H9 (cell line): ENCODE data around the gene SLC25A18. TPM values are rescaled to one million over a fixed set of nuclear protein-coding genes. Genes with fewer than 3 reads are reported as not detected.

Experiments
- DNase-seq: peaks from one replicate; pipeline ENCODE4 v3.0.0-alpha.2; 2017
- H2AFZ ChIP-seq: one replicate; pipeline ENCODE4 v1.6.1; 2013; ENCODE audit warnings: mild to moderate bottlenecking, low read length, control low read depth, moderate library complexity
- H2AK5ac ChIP-seq: 2 replicates; pipeline ENCODE4 v1.6.1; 2013; ENCODE audit warnings: low read length, control low read depth, mixed read lengths; ENCODE audit not compliant: insufficient read length
- H2BK120ac ChIP-seq: one replicate; pipeline ENCODE4 v1.6.1; 2013; ENCODE audit warnings: low read depth, mild to moderate bottlenecking, low read length, control low read depth, inconsistent platforms; ENCODE audit not compliant: poor library complexity, severe bottlenecking
- H2BK12ac ChIP-seq: 2 replicates; pipeline ENCODE4 v1.6.1; 2013; ENCODE audit warnings: low read length, control low read depth, mixed read lengths, low read depth; ENCODE audit not compliant: insufficient read length
- H2BK15ac ChIP-seq: 2 replicates; pipeline ENCODE4 v1.6.1; 2013; ENCODE audit warnings: low read depth, low read length, control low read depth
- H2BK20ac ChIP-seq: one replicate; pipeline ENCODE4 v1.6.1; 2013; ENCODE audit warnings: low read depth, mild to moderate bottlenecking, low read length, control low read depth, inconsistent platforms; ENCODE audit not compliant: poor library complexity, severe bottlenecking
- H2BK5ac ChIP-seq: 2 replicates; pipeline ENCODE4 v1.6.1; 2013; ENCODE audit warnings: low read length, control low read depth, mixed read lengths; ENCODE audit not compliant: insufficient read length
- H3K14ac ChIP-seq: 2 replicates; pipeline ENCODE4 v1.6.1; 2013; ENCODE audit warnings: low read length, control low read depth; ENCODE audit not compliant: insufficient read depth
- H3K18ac ChIP-seq: 2 replicates; pipeline ENCODE4 v1.6.1; 2013; ENCODE audit warnings: low read depth, mild to moderate bottlenecking, mixed read lengths, low read length, control low read depth; ENCODE audit not compliant: insufficient read length
- H3K23ac ChIP-seq: 2 replicates; pipeline ENCODE4 v1.6.1; 2013; ENCODE audit warnings: low read length, control low read depth, mixed read lengths, low read depth; ENCODE audit not compliant: insufficient read length
- H3K23me2 ChIP-seq: 2 replicates; pipeline ENCODE4 v1.6.1; 2013; ENCODE audit warnings: low read depth, mild to moderate bottlenecking, mixed read lengths, low read length, control low read depth; ENCODE audit not compliant: insufficient read length, poor library complexity, severe bottlenecking
- H3K27ac ChIP-seq: 2 replicates; pipeline ENCODE4 v1.5.1; 2013; ENCODE audit warnings: low read length, control low read depth, mixed read lengths, low read depth; ENCODE audit not compliant: insufficient read length
- H3K27me3 ChIP-seq: 2 replicates; pipeline ENCODE4 v1.6.1; 2013; ENCODE audit warnings: low read length, control low read depth, inconsistent platforms; ENCODE audit not compliant: insufficient read depth
- H3K4ac ChIP-seq: 2 replicates; pipeline ENCODE4 v1.6.1; 2013; ENCODE audit warnings: low read depth, mild to moderate bottlenecking, control low read depth, inconsistent platforms, low read length, moderate library complexity
- H3K4me1 ChIP-seq: 2 replicates; pipeline ENCODE4 v1.6.1; 2013; ENCODE audit warnings: low read length, control low read depth, inconsistent platforms; ENCODE audit not compliant: insufficient read depth
- H3K4me2 ChIP-seq: 2 replicates; pipeline ENCODE4 v1.6.1; 2013; ENCODE audit warnings: low read length, control low read depth, mixed read lengths; ENCODE audit not compliant: insufficient read length, insufficient read depth
- H3K56ac ChIP-seq: 2 replicates; pipeline ENCODE4 v1.6.1; 2013; ENCODE audit warnings: low read depth, mild to moderate bottlenecking, mixed read lengths, low read length, control low read depth; ENCODE audit not compliant: insufficient read length
- H3K79me1 ChIP-seq: 2 replicates; pipeline ENCODE4 v1.6.1; 2013; ENCODE audit warnings: low read depth, mild to moderate bottlenecking, moderate library complexity, low read length, control low read depth, inconsistent platforms; ENCODE audit not compliant: insufficient read depth, poor library complexity, severe bottlenecking
- H3K79me2 ChIP-seq: 2 replicates; pipeline ENCODE4 v1.6.1; 2013; ENCODE audit warnings: low read length, control low read depth, inconsistent platforms; ENCODE audit not compliant: insufficient read depth
- H3K9ac ChIP-seq: 2 replicates; pipeline ENCODE4 v1.6.1; 2013; ENCODE audit warnings: low read length, control low read depth, mixed read lengths; ENCODE audit not compliant: insufficient read length; ENCODE audit errors: extremely low read depth
- H3K9me3 ChIP-seq: one replicate; pipeline ENCODE4 v1.6.1; 2013; ENCODE audit warnings: low read depth, low read length, inconsistent platforms; ENCODE audit not compliant: control insufficient read depth
- H3T11ph ChIP-seq: one replicate; pipeline ENCODE4 v1.6.1; 2013; ENCODE audit warnings: mild to moderate bottlenecking, low read length, control low read depth, inconsistent platforms
- H4K20me1 ChIP-seq: one replicate; pipeline ENCODE4 v1.6.1; 2013; ENCODE audit not compliant: control insufficient read depth, insufficient read length, insufficient read depth
- H4K5ac ChIP-seq: 2 replicates; pipeline ENCODE4 v1.6.1; 2013; ENCODE audit warnings: low read depth, mild to moderate bottlenecking, mixed read lengths, low read length, control low read depth; ENCODE audit not compliant: insufficient read length
- H4K8ac ChIP-seq: replicated peaks from 2 replicates; pipeline ENCODE4 v1.6.1; 2013; ENCODE audit warnings: low read length, control low read depth, mixed read lengths, low read depth; ENCODE audit not compliant: insufficient read length
- H4K91ac ChIP-seq: 2 replicates; pipeline ENCODE4 v1.6.1; 2013; ENCODE audit warnings: low read depth, mild to moderate bottlenecking, moderate library complexity, mixed read lengths, low read length, control low read depth; ENCODE audit not compliant: insufficient read length
- H3K27ac Mint-ChIP-seq, 3 experiments: 2 replicates in 2 of 3; 3 replicates in 1 of 3; pipeline ENCODE4 v1.8.0; 2020 to 2021; ENCODE audit warnings: mixed read lengths in 3 of 3, mild to moderate bottlenecking in 1 of 3, moderate library complexity in 1 of 3
- H3K27me3 Mint-ChIP-seq: 2 replicates; pipeline ENCODE4 v1.8.0; 2021; ENCODE audit warnings: low read depth, mild to moderate bottlenecking, moderate library complexity, mixed read lengths
- H3K36me3 Mint-ChIP-seq, 3 experiments: 2 replicates in 2 of 3; 3 replicates in 1 of 3; pipeline ENCODE4 v1.8.0; 2020 to 2021; ENCODE audit warnings: low read depth in 3 of 3, mixed read lengths in 3 of 3; ENCODE audit not compliant: insufficient read depth in 1 of 3
- H3K4me1 Mint-ChIP-seq, 2 experiments: 2 replicates each; pipeline ENCODE4 v1.8.0; 2020; ENCODE audit warnings: mixed read lengths in 2 of 2
- H3K4me3 Mint-ChIP-seq, 2 experiments: 2 replicates in 1 of 2; 3 replicates in 1 of 2; pipeline ENCODE4 v1.8.0; 2020 to 2021; ENCODE audit warnings: mild to moderate bottlenecking in 2 of 2, mixed read lengths in 2 of 2, moderate library complexity in 1 of 2
- H3K9me3 Mint-ChIP-seq, 2 experiments: 2 replicates in 1 of 2; 3 replicates in 1 of 2; pipeline ENCODE4 v1.8.0; 2020; ENCODE audit warnings: mild to moderate bottlenecking in 2 of 2, mixed read lengths in 2 of 2, moderate library complexity in 1 of 2
- CTCF ChIP-seq: fragments of 200-600 bp; sonication (generic); conservative IDR thresholded peaks from 3 replicates; pipeline ENCODE4 v1.8.0; 2021; ENCODE audit warnings: antibody characterized with exemption, mild to moderate bottlenecking
- WGBS: extraction: QIAGEN DNeasy Blood & Tissue Kit; methylation state at CpG from one replicate; pipeline ENCODE4 v1.1.7; 2013; ENCODE audit warnings: missing lambda C conversion rate, low lambda C conversion rate, mixed read lengths; ENCODE audit not compliant: insufficient read length; ENCODE audit errors: extremely low coverage; 5-methylcytosine and 5-hydroxymethylcytosine counted together
- total RNA-seq: library from RNA; stranded (reverse); gene quantifications from 2 replicates; pipeline ENCODE4 v1.2.1, GENCODE V29; 2021

SLC25A18 gene
- total RNA-seq, 1 experiment from 2014 or later: 2.3 TPM

GRCh38 chr22:17513612-17514011, 49.7 kb upstream of the SLC25A18 start:
- peak overlapping the region in 1 of 3 experiments; percentile 15; a peak in 1 of 7 replicates for H3K27ac Mint-ChIP-seq
- no CpG with 5 or more reads among the region's 2 CpGs for WGBS
- H4K20me1 ChIP-seq: no peaks in the 10 kb centered on the region

More at GRCh38 chr22:17513612-17514011, 49.7 kb upstream of the SLC25A18 start:
- H3K23me2 ChIP-seq: no peaks in the 10 kb centered on the region
- H3K27me3 ChIP-seq: no peaks in the 10 kb centered on the region
- H2BK120ac ChIP-seq: no peak overlapping the region
- no peak overlapping the region for H4K5ac ChIP-seq
- no peak overlapping the region for H2BK15ac ChIP-seq
- H2BK12ac ChIP-seq: no peak overlapping the region
- no peak overlapping the region for H4K91ac ChIP-seq
- H3K79me1 ChIP-seq: no peaks in the 10 kb centered on the region
- H2AFZ ChIP-seq: no peak overlapping the region
- no peaks in the 10 kb centered on the region for H3K4me1 ChIP-seq
- no peaks in the 10 kb centered on the region for H3K9me3 Mint-ChIP-seq
- H2BK5ac ChIP-seq: no peak overlapping the region
- H3K27me3 Mint-ChIP-seq: no peaks in the 10 kb centered on the region
- no peak overlapping the region for H3K4me2 ChIP-seq
- no peak overlapping the region for H3K4ac ChIP-seq
- DNase-seq: no peak
- H3K4me3 Mint-ChIP-seq: no peak overlapping the region
- H3K79me2 ChIP-seq: 0 out of 2 replicates have a peak, but pooled peaks cover 2% of the 10 kb centered on the region
- TF ChIP-seq CTCF: no peak
- no peak overlapping the region for H3K27ac ChIP-seq
- no peaks in the 10 kb centered on the region for H3K9me3 ChIP-seq
- H2BK20ac ChIP-seq: no peak overlapping the region
- H3K18ac ChIP-seq: no peak overlapping the region
- H3T11ph ChIP-seq: no peak overlapping the region
- no peak overlapping the region for H2AK5ac ChIP-seq
- H4K8ac ChIP-seq: no peak overlapping the region
- no peak overlapping the region for H3K23ac ChIP-seq
- H3K9ac ChIP-seq: no peak overlapping the region
- peaks cover 2 to 7% of the 10 kb centered on the region in 2 experiments; a peak in 2 of 4 replicates for H3K4me1 Mint-ChIP-seq
- no peak overlapping the region for H3K56ac ChIP-seq
- no peak overlapping the region for H3K14ac ChIP-seq
- peaks cover 29 to 80% (median 77%) of the 10 kb centered on the region in 3 experiments for H3K36me3 Mint-ChIP-seq
